ENCODE results near the gene CD209. TPM values are rescaled to one million over a fixed set of nuclear protein-coding genes. Genes with fewer than 3 reads are reported as not detected.

CD209 gene
- total and polyA plus RNA-seq, 8 donors: 0.19 to 7.0 (median 0.48) TPM

DNA sequence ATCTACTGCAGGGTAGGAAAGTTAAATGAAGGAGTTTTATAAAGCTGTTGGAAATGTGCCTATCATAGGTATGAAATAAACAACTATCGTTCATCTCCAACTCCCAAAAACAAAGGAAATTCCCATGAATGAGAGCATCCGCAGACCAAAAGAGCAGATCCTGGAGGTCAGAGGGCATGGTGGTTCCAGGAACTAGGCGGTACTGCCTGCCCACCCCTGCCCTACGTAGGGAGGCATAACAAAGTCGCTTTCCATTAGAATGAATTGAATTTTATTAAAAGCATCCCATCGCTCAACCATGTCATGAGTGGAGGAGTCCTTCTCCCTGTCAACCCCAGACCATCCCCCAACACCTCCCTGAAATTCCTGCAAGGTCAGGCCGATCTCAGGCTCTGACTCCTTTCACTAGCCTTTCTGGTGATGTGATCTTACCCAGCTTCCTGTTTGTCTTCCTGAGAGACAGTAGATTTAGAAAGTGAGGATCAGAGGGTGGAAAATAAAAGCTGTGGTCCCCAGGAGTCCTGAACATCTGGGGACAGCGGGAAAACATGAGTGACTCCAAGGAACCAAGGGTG is 15.5 kb upstream of the CD209 start, which contains the start of gene CLEC4M:
CLEC4M (plus strand) TSS at position 525 of the 575 bp plus-strand sequence; CDS start at position 549, 24 bp downstream.
- Histone ChIP-seq H3K36me3 (no peaks in the 10 kb centered on the region), H3K27me3 (no peaks in the 10 kb centered on the region), H3K4me1 (no peaks in the 10 kb centered on the region), H3K9me3 (no peaks in the 10 kb centered on the region), H3K27ac (no peak within 1 kb of the TSS), H3K4me3 (no peak within 1 kb of the TSS)
- no peak for FAIRE-seq
- WGBS, 2 donors: 75 to 82% methylated on average over 8 of the region's 8 CpGs
- intact Hi-C loops (cut with DNase I): no loop called here
- DNase-seq: no peak
- ATAC-seq: no peak
- TF ChIP-seq, protein P1, sequence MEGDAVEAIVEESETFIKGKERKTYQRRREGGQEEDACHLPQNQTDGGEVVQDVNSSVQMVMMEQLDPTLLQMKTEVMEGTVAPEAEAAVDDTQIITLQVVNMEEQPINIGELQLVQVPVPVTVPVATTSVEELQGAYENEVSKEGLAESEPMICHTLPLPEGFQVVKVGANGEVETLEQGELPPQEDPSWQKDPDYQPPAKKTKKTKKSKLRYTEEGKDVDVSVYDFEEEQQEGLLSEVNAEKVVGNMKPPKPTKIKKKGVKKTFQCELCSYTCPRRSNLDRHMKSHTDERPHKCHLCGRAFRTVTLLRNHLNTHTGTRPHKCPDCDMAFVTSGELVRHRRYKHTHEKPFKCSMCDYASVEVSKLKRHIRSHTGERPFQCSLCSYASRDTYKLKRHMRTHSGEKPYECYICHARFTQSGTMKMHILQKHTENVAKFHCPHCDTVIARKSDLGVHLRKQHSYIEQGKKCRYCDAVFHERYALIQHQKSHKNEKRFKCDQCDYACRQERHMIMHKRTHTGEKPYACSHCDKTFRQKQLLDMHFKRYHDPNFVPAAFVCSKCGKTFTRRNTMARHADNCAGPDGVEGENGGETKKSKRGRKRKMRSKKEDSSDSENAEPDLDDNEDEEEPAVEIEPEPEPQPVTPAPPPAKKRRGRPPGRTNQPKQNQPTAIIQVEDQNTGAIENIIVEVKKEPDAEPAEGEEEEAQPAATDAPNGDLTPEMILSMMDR (IDR thresholded peaks at IDR 0.05): no peak

DNA sequence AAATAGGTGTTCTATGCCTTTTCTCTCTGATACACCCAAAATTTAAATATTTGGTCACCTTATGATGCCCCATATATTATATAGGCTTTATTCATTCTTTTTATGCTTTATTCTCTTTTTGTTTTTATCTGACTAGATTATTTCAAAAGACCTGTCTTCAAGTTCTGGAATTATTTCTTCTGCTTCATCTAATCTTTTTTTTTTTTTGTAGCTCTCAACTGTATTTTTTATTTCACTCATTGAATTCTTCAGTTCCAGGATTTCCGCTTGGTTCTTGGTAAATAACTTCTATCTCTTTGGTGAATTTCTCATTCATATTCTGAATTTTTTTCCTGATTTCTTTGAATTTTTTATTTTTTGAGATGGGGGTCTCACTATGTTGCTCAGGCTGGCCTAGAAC is 11.8 kb upstream of the CD209 start:
- TF ChIP-seq, protein P1 (IDR thresholded peaks at IDR 0.05): no peak
- no peak overlapping the region for H3K4me3 ChIP-seq
- no peak for FAIRE-seq

DNA sequence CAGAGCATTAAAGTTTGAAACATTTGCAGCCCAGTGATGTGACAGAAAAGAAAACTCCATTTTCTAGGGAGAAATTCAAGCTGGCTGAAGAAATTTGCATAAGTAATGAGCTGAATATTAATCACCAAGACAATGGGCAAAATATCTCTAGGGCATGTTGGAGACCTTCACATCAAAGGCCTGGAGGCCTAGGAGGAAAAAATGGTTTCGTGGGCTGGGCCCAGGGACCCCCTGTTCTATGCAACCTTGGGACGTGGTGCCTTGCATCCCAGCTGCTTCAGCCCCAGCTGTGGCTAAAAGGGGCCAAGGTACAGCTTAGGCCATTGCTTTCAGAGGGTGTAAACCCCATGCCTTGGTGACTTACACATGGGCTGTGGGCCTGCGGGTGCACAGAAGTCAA is 10.0 kb upstream of the CD209 start:
- FAIRE-seq: no peak
- intact Hi-C loops (cut with DNase I): no loop called here
- no peaks in the 10 kb centered on the region for H3K36me3 ChIP-seq
- no peak for ATAC-seq
- DNase-seq: no peak
- WGBS, 2 donors: 78 to 83% methylated on average over 3 of the region's 3 CpGs
- no peaks in the 10 kb centered on the region for H3K4me1 ChIP-seq
- TF ChIP-seq, protein P1 (IDR thresholded peaks at IDR 0.05): no peak
- no peak overlapping the region for H3K27ac ChIP-seq
- no peak overlapping the region for H3K4me3 ChIP-seq
- H3K9me3 ChIP-seq: no peaks in the 10 kb centered on the region
- no peaks in the 10 kb centered on the region for H3K27me3 ChIP-seq

More for the DNA sequence above, 11.8 kb upstream of the CD209 start:
- WGBS, 2 donors: 83 to 88% methylated on average over 1 of the region's 1 CpG
- DNase-seq (no peak), ATAC-seq (no peak)
- no peak overlapping the region for H3K27ac ChIP-seq
- intact Hi-C loops (cut with DNase I): no loop called here
- no peaks in the 10 kb centered on the region for H3K9me3 ChIP-seq
- no peaks in the 10 kb centered on the region for H3K4me1 ChIP-seq
- H3K36me3 ChIP-seq: no peaks in the 10 kb centered on the region
- no peaks in the 10 kb centered on the region for H3K27me3 ChIP-seq

DNA sequence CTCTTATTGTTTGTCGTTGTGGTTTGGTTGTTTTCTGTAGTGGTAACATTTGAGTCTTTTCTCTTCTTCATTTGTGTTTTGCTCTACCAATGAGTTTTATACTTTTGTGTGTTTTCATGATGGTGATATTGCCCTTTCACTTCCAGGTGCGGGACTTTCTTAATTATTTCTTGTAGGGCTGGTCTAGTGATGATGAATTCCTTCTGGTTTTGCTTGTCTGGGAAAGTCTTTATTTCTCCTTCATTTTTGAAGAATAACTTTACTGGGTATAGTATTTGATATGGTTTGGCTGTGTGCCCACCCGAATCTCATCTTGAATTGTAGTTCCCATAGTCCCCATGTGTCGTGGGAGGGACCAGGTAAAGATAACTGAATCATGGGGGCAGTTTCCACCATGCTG is 8.9 kb upstream of the CD209 start:
- DNase-seq (no peak), ATAC-seq (no peak), FAIRE-seq (no peak)
- no peak overlapping the region for H3K4me3 ChIP-seq
- intact Hi-C loops (cut with DNase I): no loop called here
- H3K27me3 ChIP-seq: no peaks in the 10 kb centered on the region
- no peaks in the 10 kb centered on the region for H3K4me1 ChIP-seq
- TF ChIP-seq, protein P1 (IDR thresholded peaks at IDR 0.05): no peak
- WGBS, 2 donors: 22 to 33% methylated on average over 4 of the region's 4 CpGs
- H3K36me3 ChIP-seq: no peaks in the 10 kb centered on the region
- H3K27ac ChIP-seq: no peak overlapping the region
- no peaks in the 10 kb centered on the region for H3K9me3 ChIP-seq

DNA sequence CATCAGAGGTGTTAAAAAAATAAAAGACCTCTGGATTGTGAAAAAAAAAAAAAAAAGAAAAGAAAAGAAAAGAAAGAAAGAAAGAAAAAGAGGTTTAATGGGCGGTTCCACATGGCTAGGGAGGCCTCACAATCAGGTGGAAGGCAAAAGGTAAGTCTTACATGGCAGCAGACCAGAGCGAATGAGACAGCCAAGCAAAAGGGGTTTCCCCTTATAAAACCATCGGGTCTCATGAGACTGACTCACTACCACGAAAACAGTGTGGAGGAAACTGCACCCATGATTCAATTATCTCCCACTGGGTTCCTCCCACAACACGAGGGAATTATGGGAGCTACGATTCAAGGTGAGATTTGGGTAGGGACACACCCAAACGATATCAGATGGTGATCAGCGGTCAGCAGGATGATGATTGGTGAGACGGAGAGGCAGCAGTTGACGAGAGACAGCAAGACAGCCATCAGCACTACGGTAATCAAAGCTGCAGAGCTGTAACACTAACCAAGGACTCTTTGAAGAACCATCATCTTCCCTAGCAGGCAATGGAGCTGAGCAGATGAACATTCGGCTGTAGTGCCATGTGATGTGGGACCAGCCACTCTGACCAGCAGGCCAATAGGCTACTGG is 3.9 kb upstream of the CD209 start:
- H3K27ac ChIP-seq: no peak overlapping the region
- intact Hi-C loops (cut with DNase I): no loop called here
- WGBS, 2 donors: 60 to 71% methylated on average over 12 of the region's 12 CpGs
- H3K36me3 ChIP-seq: no peaks in the 10 kb centered on the region
- H3K9me3 ChIP-seq: no peaks in the 10 kb centered on the region
- TF ChIP-seq, protein P1 (IDR thresholded peaks at IDR 0.05): no peak
- H3K27me3 ChIP-seq: no peaks in the 10 kb centered on the region
- no peaks in the 10 kb centered on the region for H3K4me1 ChIP-seq
- DNase-seq (no peak), ATAC-seq (no peak), FAIRE-seq (no peak)
- H3K4me3 ChIP-seq: no peak overlapping the region
